8988T (cell line): ENCODE data around the gene BAG1.

Experiments
- DNase-seq: peaks from one replicate; pipeline ENCODE4 v3.0.0; 2011

Gene BAG1

DNA sequence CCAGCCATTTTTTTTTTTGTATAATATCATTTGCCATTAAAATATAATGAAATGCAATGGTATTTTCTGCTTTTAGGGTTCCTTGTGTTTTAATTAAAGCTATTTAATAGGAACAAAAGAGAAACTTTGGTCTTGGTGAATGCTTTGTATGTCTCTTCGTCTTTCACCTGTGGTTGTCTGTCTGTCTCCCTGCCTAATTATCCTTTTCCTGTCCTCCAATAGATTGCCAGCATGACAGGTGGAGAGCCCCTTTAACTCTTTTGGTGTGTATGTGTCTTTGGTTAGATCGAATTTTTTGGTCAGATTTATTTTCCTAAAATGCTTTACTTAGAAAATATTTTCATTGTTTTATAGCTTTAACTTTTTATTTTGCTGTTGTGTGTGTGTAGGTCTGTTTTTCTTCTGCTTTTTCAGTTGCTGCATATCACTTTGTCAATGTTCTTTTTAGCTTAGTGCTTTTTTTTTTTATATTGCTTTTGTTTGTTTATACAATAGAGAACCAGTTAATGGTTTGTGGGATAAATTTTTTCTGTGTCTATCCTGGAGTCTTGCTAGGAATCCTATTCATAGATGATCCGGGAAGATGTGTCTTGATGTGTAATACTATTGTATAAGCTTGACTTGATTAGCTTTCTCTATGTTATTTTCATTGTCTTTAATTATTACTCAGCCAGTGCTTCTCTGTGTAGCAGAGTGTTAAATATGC lies 8.9 kb upstream of the BAG1 start:
- no peak for DNase-seq

DNA sequence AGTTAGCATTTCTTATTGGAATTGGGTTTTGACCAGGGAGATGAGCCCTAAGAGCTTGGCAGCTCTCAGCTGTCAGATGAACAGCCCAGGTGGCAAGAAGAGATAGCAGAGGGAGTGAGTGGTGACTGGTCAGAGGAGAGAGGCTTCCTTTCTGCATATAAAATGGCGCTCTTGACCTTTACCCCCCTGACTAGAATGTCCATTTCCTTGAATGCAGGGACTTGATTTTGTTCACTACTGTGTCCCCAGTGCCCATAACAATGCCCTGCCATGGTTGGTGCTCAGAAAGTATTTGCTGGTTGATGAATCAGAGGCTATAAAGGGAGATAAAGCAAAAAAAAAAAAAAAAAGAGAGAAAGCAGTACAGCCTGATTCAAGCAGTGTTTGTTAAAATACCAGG lies 7.6 kb upstream of the BAG1 start:
- no peak for DNase-seq

DNA sequence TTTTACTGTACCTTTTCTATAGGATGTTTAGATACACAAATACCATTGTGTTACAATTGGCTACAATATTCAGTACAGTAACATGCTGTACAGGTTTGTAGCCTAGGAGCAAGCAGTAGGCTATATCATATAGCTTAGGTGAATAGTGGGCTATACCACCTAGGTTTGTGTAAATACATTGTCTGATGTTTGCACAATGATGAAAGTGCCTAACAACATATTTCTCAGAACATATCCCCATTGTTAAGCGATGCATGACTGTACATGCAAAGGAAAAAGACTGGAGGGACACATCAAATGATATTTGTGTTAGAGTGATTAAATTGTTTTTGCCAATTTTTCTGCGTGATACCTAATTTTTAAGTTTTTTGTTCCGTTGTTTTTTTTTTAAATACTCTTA lies 5.6 kb upstream of the BAG1 start:
- DNase-seq: no peak

DNA sequence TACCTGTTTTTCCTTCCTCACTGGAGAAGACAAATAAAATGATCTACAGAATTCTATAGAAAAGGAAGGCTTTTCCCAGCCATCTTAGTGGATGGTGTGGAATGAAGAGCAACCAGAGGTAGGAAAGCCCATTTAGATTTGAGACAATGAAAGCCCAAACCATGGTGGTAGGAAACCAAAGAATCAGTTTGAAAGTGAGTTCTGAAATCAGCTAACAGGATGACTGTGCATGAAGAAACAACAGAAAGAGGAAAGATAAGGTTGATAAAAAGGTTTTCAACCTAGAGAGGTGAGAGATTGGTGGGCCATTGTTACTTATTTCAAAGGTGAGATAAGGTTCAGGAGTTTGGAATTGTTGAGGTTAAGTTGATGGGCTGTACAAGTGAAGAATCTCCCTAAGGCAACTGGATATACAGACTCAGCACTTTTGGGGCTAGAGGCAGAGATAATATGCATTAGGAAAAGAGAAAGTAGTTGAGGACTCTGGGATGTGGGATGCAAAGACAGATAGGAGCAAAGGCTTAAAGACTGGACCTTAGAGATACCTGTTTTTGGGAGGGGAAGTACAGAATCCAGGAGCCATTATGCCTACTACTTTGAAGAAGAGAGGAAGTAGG lies 2.8 kb upstream of the BAG1 start:
- no peak for DNase-seq

DNA sequence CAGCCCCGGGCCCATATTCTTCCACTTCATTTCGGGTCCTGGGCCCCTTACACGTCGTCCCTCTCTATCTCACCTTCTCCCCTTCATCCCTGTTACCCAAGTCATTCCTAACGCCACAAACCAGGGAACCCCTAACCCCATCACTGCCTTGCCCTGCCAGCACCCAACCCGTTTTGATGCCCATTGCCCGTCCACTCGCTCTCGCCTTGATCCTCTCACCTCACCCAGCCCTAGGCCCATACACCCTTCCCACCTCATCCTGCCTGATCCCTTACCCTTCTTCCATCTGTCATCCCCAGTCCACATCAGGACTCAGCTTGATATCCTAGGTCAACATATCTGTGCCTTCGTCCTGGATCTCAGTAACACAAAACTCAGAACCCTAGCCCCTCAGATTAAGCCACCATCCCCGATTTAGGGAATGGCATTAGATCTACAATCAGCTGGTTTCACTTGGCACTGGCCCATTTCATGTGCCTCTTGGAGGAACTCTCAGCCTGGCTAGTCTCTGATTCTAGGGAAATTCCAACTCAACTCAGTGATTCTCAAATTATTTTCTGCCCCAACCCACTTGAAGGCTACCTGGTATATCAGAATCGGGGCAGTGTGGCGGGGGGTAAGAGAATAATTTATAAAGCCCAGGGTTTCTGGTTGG lies 830 bp upstream of the BAG1 start:
- DNase-seq: no peak

DNA sequence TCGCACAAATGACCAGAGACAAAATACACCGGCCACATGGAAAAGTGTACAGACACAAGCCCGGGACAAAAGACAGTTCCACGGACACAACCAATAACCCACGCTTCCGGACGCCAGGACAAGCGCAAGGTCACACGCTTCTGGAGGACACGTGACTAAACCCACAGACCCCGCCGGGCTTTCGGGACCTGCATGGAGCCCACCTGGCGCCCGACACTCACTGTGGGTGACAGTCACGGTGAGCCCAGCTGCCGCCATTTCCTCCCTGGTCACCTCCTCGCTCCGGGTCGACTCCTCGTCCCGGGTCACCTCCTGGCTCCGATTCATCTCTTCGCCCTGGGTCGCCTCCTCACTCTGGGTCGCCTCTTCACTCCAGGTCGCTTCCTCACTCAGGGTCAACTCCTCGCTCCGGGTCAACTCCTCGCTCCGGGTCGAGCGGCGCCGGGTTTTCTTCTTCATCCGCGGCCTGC lies 470 bp downstream of the BAG1 start:
- DNase-seq: no peak

DNA sequence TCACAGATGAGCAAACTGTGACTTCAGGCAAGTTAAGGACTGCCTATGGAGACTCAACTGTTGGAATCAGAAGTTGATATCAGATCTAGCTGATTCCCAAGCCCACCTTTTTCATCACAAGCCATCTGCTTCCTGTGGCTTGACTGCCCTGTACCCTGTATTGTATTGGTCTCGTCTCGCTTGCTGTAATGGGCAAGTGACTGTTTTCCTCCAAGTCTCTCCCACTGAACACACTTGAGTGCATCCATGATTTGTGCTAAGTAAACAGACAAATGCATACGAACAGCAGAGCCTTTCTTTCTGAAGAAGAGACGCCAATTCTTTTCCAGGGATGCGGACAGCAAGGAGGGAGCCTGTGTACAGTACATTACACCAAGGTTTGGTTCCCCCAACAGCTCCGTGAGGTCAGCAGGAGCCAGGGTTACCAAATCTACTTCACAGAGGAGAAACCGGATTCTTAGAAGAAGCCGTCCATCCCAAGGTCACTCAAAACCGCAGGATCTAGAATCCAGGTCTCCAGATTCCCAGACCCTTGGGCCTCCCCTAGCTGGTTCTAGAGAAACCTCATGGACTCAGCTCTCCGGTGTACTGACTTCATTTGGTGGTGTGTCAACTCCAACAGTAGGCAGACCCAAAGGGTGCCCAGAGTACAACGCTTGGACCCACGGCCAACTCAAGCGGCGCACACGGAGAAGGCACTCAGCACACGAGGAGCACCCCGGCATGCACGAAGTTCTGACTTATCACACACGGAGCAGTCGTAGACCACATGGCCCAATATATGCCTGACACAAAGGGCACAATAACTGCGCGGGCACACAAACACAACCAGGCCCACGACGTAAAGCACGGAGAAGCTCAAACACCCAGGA lies 1.1 kb downstream of the BAG1 start:
- no peak for DNase-seq

DNA sequence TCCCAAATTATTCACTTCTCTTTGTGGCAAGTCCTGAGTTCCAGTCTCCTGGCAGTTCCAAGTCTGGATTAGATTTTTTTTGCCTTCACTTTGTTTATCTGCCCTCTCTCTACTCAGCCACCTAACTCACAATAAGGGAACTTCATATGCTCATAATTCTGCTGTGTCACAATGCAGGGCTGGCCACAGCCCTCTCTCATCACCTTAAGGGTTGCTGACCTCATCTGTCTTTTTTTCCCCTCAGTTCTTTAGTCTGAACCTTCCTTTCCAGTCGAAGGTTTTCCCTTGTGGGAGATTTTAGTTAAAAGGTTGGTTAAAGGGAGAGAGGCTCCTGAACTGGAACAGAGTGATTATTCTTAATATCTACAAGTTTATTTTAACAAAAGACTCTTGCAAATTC lies 4.1 kb downstream of the BAG1 start:
- DNase-seq: no peak

DNA sequence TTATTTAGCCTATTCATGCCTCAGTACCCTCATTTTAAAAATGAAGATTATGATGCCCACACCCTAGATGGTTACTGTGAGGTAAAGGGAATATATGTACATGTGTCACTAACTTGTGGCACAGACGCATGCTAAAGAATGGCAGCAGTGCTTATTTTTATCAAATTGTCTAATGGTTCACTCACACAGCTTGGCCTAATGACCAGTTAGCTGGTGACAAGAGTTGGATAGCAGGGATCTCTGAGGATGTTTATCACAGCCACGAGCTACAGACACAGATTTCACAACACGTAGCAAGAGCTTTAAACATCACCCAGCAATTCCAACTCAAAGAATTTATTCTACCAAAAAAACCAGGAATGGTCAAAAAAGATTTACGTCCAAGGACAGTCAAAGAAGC lies 7.2 kb downstream of the BAG1 start:
- no peak for DNase-seq

DNA sequence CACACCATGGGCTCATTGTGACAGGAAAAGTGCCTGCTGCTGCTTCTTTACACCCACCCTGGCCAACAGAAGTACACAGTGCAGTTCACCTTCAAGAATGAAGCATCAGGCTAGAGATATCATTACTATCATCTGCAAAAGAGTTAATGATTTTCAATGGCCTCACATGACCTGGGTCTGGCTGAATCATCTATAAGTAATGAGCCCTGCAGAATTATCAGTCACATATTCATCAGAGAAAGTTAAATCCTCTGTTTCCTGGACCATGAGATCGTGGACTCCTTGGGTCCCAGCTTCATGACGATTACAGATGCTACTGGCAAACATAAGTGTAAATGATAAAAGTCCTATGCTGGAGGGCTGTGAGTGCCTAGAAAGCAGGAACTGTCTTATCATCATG lies 8.3 kb downstream of the BAG1 start:
- no peak for DNase-seq

DNA sequence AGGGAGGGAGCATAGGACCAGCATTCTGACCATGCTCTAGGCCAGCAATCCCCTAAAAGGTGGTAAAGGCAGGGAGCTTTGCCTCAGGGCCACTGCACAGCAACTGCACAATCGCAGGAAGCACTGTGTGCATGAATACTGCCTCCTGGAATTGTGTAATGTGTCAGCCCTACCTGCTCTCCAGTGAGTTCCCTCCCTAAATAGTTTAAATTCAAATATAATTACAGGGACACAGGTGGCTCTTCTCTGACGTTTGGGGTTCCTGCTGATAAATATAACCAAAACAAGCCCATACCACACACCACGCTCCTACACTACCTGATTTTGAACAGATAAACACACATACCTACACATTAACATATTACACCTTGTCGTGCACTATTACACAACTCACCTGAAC lies 9.0 kb downstream of the BAG1 start:
- no peak for DNase-seq

DNA sequence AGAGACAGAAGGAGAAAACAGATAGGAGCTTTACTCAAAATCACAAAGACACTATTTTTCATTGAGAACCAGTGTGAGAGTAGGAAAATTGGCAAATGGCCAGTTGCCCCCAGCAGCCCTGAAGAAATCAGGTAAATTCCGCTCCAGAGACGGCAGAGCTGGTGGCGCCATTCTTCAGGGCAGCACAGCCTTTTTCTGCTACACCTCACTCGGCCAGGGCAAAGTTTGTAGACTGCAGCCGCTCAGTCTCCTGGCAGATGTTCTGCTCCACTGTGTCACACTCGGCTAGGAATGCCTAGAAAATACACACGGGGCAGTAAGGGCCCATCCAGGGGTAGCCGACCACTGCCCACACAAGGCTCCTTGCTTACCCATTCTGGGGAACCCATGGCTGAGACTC lies 9.5 kb downstream of the BAG1 start:
- no peak for DNase-seq

DNA sequence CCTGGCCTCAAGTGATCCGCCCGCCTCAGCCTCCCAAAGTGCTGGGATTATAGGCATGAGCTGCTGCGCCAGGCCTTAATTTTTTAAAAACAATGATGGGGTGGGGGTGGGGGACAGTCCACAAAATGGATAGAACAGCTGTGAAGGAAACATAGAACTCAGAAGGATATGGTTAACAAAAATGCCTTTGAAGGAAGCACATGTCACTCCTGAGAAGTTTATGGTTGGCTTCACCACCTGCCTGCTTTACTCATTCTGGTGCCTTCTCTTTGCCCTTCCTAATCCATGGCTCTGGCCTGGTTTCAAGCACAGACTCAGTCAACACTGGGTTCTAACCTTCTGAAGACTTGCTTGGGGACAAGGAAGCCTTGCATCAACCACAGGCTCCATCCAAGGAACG lies 10.3 kb downstream of the BAG1 start:
- no peak for DNase-seq

DNA sequence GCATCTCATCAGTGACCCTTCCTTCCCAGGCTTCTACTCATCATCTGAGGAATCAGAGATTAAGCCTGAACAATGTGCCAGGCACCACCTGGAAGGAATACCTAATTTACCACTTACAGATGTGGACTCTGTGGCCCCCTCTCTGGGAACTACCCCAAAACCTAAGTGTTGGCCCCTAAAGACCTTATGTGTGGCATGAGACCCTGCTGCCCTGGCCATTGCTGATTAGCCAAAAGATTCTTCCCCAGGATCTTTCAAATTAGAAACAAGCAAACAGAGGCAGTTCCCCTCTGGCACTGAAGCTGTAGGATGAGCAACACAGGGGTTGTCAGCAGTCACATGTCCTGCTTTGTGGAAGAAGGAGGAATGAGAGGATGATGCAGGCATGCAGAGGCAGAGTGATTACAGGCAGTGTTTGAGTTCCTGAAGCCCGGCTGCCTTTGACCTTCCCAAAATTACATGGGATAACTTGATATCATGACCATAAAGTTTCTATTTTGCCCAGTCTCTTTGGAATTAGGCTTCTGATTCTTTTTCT lies 14.0 kb downstream of the BAG1 start:
- no peak for DNase-seq

DNA sequence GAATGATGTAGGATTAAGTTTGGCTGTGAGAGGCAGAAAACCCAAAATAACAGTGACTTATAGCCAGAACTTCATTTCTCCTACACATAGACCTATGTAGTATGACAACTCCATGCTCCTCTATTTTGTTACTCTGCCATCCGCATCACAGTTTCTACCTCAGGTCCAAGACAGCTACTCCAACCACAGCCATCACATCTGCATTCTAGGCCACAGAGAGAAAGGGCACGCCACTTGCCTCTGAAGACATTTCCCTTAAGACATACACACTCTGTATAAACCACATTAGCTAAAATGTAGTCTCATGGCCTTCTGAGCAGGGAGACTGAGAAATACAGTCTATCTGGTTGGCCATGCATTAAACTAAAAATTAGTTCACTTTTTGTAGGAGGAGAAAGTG lies 14.5 kb downstream of the BAG1 start:
- DNase-seq: no peak

DNA sequence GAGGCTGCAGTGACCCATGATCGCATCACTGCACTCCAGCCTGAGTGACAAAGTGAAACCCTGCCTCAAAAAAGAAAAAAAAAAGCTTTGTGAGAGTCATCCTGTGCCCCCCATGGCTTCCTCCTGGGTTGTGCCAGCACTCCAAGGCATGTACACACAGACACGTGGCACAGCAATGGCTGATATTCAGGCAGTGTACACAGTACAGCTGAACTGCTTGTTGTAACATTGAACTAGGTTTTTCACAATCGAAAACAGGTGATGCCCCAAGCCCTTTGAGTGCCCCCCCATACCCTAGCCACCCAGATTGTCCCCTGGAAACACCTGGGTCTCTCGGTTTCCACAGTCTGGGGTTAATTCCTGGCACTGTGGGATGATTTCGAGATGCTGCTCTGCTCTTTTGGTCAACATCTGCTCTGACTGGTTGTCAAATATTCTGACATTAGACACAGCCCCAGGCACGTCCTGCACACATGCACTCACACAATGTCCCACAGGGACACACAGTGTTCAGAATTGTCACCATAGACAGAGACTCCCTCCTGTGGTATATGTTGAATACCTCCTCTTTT lies 15.3 kb downstream of the BAG1 start:
- no peak for DNase-seq

DNA sequence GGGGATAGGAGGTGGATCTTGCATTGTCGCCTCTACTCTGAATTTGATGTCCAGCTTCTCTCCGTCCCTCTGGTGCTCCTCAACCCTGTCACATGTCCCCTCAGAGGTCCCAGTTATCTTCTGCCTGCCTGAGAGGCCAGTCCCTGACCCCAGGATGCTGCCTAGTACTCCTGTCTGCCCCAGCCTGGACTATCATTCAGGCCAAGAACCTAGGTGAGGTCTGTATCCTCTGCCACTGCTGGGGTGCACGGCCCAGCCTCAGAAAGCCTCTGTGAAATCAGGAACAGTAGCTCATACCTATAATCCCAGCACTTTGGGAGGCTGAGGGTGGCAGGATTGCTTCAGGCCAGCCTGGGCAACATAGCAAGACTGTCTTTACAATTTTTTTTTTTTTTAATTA lies 15.9 kb downstream of the BAG1 start:
- DNase-seq: no peak

DNA sequence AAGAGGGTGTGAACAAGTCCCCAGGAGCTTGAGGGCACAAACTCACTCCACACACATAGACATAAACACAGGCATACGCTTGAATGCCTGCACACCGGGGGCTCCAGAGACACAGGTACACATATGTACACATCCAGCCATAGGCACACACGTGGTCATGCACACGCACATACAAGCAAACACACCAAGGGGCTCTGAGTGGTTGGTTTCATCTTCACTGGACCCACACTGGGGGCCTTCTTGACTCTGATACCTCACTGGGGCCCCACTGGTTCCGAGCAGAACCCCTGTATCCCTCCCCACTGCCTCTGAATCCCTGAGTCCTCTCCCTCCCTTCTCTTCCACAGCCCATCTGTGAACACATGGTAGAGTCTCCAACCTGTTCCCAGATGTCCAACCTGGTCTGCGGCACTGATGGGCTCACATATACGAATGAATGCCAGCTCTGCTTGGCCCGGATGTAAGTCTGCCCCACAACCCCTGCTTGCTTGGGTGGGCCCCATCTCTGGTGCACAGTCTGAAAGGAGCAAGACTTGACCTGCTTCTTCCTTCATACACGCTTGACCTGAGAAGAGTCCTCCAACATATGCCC lies 18.1 kb downstream of the BAG1 start:
- no peak for DNase-seq

DNA sequence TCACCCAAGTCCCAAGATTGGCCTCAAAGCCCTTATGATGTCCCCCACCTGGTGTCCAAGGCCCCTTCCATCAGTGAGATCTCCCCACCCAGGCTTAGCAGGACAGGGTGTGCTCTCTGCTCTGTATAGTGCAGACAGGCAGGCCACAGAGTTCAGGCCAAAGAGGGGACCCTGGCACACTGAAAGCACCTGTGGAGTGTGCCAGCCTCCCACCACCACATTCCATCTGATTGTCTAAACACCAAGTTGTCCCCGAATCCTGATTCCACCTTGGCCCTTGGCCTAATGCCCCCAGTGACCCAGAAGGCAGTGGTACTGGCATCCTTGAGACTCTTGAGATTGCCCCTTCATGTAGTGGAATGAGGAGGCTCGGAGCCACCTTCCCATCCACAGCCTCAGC lies 19.2 kb downstream of the BAG1 start:
- DNase-seq: no peak

DNA sequence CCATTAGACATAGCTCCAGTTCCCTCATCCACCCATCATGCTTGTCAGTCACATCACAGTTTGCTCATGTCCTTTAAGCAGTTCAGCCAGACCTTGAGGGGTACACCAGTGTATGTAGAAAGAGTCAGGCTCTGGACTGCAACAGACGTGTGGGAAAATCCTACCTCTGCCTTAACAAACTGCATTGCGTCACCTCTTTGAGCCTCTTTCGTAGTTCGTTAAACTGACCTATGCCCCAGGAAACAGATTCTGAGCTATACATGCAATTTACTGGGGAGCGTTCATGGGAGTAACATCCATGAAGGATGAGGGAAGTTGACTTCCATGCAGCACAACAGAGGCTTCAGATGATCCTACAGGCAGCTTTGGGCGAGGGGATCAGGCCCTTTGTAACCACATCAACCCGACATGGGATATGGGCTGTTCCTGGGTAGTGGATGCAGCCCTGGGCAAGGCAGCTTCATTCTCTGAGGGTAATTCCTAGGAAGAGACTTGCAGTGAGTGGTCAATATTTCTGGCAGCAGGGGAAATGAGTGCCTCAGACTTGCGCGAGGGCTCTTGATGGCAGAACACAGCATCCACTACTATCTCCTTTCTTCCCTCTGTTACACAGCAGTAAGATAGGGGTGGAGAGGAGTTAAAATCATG lies 20.2 kb downstream of the BAG1 start:
- DNase-seq: no peak

DNA sequence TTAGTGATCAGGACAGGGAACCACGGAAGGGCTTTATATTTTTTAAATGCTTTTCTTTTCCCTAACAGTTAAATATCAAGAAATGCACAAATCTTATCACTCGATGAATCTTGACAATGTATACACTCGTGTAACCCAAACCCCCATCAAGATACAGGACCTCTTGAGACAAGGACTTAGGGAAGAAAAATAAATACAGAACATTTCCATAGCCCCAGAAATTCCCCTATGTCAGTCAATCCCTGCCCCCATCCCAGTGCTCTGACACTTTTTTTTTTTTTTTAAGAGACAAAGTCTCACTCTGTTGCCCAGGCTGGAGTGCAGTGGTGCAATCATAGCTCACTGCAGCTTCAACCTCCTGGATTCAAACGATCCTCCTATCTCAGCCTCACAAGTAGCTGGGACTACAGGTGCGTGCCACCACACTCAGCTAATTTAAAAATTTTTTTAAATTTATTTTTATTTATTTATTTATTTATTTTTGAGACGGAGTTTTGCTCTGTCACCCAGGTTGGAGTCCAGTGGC lies 21.8 kb downstream of the BAG1 start:
- DNase-seq: no peak

DNA sequence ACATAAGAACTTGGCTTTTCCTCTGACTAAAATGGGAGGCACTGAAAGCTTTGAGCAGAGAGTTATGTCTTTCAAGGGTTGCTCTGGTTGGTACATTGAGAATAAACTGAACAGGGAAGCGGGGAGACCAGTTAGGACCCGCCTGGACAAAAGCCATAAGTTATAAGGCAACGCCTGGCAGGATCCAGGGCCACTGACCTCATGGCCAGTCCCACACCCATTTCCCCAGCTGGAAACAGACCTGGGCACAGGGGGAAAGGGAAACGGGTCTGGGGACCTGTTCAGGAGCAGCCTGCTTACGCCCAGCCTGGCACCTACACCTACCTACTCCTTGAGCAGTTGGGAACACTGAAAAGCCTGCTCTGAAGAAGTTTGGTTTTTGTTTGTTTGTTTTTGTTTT lies 23.2 kb downstream of the BAG1 start:
- DNase-seq: no peak
